ENCODE measurements around the gene UBA52. TPM values are rescaled to one million over a fixed set of nuclear protein-coding genes. Genes with fewer than 3 reads are reported as not detected.

The UBA52 gene
- total and polyA plus RNA-seq, 2 of the 8 experiments (the other 6 are each of a cell fraction or from before 2014, with no cell fraction given) = 1,340 to 5,409 TPM

DNA sequence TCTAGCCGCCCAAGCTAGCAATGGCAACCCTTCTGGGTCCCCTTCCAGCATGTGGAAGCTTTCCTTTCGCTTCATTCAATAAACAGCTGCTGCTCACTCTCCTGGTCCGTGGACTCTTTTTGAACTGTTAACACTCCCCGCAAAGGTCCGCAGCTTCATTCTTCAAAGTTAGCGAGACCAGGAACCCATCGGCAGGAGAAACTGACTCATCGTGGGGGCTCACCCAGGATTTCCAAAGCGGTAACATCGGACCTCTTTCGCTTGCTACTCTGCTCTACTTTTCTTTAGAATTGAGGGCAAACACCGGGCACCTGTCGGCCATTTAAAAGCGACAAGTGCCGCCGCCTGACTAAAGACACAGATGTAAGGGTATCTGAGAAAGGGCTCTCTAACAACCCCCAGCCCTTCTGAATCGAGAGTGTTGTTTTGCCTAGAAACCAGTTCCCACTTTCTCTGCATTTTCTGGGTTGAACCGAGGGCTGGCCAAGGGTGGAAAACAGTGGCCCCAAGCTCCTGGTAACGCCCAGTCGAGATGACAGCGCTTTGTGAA is 5.8 kb downstream of the UBA52 start:
- Histone ChIP-seq H3K27me3 (replicated peaks in 1 of 4; ENCODE audit: control insufficient read depth in 3 of 4, extremely low read depth in 1 of 4, insufficient read depth in 3 of 4, low read length in 3 of 4) (no peaks in the 10 kb centered on the region), H4K5ac (ENCODE audit: insufficient read length, low read depth, low read length) (no peak overlapping the region), H4K91ac (replicated peaks; ENCODE audit: insufficient read length, low read length) (no peak overlapping the region), H3K79me2 (ENCODE audit: control insufficient read depth in 1 of 2, insufficient read depth in 2 of 2, low read length in 2 of 2) (peaks cover 7 to 14% of the 10 kb centered on the region in 2 experiments), H3K14ac (ENCODE audit: insufficient read length) (no peak overlapping the region), H3K23ac (ENCODE audit: insufficient read length) (no peak overlapping the region), H3K4ac (replicated peaks; ENCODE audit: insufficient read length, low read depth, low read length) (no peak overlapping the region), H2BK12ac (ENCODE audit: low read depth, low read length) (no peak overlapping the region), H4K20me1 (replicated peaks in 1 of 2; ENCODE audit: control insufficient read depth in 1 of 2, insufficient read depth in 2 of 2, low read length in 2 of 2) (peaks cover 9 to 24% of the 10 kb centered on the region in 2 experiments), H2BK5ac (ENCODE audit: low read depth, low read length) (no peak overlapping the region), H3K23me2 (ENCODE audit: low read depth, low read length) (peaks cover 6% of the 10 kb centered on the region), H3K36me3 (ENCODE audit: control insufficient read depth in 2 of 4, insufficient read depth in 4 of 4, low read length in 3 of 4) (peaks cover 16 to 44% (median 32%) of the 10 kb centered on the region in 4 experiments), H3K4me2 (ENCODE audit: insufficient read depth in 1 of 2, low read depth in 2 of 2, low read length in 2 of 2) (no peak overlapping the region), H4K8ac (ENCODE audit: extremely low read depth, insufficient read depth, low read length) (no peak overlapping the region), H3K9ac (replicated peaks in 1 of 4; ENCODE audit: extremely low read depth in 1 of 4, low read depth in 3 of 4, low read length in 3 of 4) (no peak overlapping the region; a peak in 1 of 7 replicates), H3K4me3 (ENCODE audit: extremely low read depth in 1 of 4, insufficient read depth in 2 of 4, low read depth in 3 of 4, low read length in 4 of 4) (no peak overlapping the region), H2AK5ac (ENCODE audit: low read depth, low read length) (no peak overlapping the region), H3K79me1 (ENCODE audit: low read depth, low read length) (peaks cover 13% of the 10 kb centered on the region), H3K56ac (replicated peaks; ENCODE audit: insufficient read length, low read depth, low read length) (no peak overlapping the region), H3K9me3 (ENCODE audit: insufficient read depth in 2 of 2, low read depth in 1 of 2, low read length in 1 of 2) (no peaks in the 10 kb centered on the region), H3K18ac (ENCODE audit: extremely low read depth, low read length) (no peak overlapping the region), H2BK15ac (ENCODE audit: low read length) (no peak overlapping the region), H3K4me1 (replicated peaks in 1 of 4; ENCODE audit: control insufficient read depth in 3 of 4, insufficient read depth in 4 of 4, low read length in 3 of 4) (peaks cover 0 to 9% (median 6%) of the 10 kb centered on the region in 4 experiments; a peak in 6 of 7 replicates), H2AFZ (ENCODE audit: low read length) (no peak overlapping the region), H2BK120ac (replicated peaks; ENCODE audit: low read depth, low read length) (no peak overlapping the region), H3K27ac (ENCODE audit: low read depth, low read length) (no peak overlapping the region), H2BK20ac (ENCODE audit: low read length) (no peak overlapping the region)
- DNase-seq (ENCODE audit: low read depth in 1 of 2, low spot score in 2 of 2) (no peak), FAIRE-seq (no peak)
- ChIA-PET CTCF (ENCODE audit: partially characterized antibody) (interaction anchor here (0.9 to 1.3 kb wide), 4 partner anchors 9 to 116 kb away, joined by 3 to 4 read pairs (median 4); partner anchors contain the start of gene REX1BD), POLR2A (ENCODE audit: partially characterized antibody) (interaction anchor here (0.8 to 3.8 kb wide), 11 partner anchors 10 to 120 kb away, joined by 3 to 72 read pairs (median 4); partner anchors contain the start of genes KXD1, REX1BD and TMEM59L)
- peak; percentile 29 to 50; a peak in 2 of 3 replicates for TF ChIP-seq POLR2A (IDR thresholded peaks at IDR 0.05; ENCODE audit: control extremely low read depth in 1 of 2, low read depth in 2 of 2, low read length in 2 of 2)
- TF ChIP-seq, protein P1, sequence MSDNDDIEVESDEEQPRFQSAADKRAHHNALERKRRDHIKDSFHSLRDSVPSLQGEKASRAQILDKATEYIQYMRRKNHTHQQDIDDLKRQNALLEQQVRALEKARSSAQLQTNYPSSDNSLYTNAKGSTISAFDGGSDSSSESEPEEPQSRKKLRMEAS (IDR thresholded peaks at IDR 0.05) = no peak
- 95% methylated on average over 21 of the region's 21 CpGs; no CpG with 5 or more reads in 1 of the 2 experiments for WGBS, 2 experiments (ENCODE audit: extremely low coverage in 1 of 2, insufficient coverage in 1 of 2, insufficient read length in 1 of 2, insufficient replicate concordance in 2 of 2, low coverage in 1 of 2, low lambda C conversion rate in 2 of 2, missing lambda C conversion rate in 1 of 2)
